Activated B cell treated with CpG ODN at 0.5 μM for 24 hours (primary cell): ENCODE results near the gene ZNF668. TPM values are rescaled to one million over a fixed set of nuclear protein-coding genes. Genes with fewer than 3 reads are reported as not detected.

Experiments used
- ATAC-seq: fragments of 200-7000 bp; cut with Tn5 transposase; one replicate; pipeline ENCODE4 v1.10.0; 2021; ENCODE audit warnings: low read depth, mild to moderate bottlenecking, moderate library complexity
- CTCF ChIA-PET: fragments of 350-600 bp; sonication (Branson Sonifier 250); formaldehyde crosslinking; loops from one replicate; lab custom pipeline; 2021; ENCODE audit warnings: antibody characterized with exemption; lab: Charles Lee
- POLR2A ChIA-PET: fragments of 350-600 bp; sonication (Branson Sonifier 250); formaldehyde crosslinking; loops from one replicate; lab custom pipeline; 2021; ENCODE audit warnings: antibody characterized with exemption; lab: Charles Lee
- DNase-seq: peaks from one replicate; pipeline ENCODE4 v3.0.0; 2022
- H3K27ac Mint-ChIP-seq: one replicate; pipeline ENCODE4 v1.8.0; 2020; ENCODE audit warnings: mixed read lengths
- H3K27me3 Mint-ChIP-seq: one replicate; pipeline ENCODE4 v1.8.0; 2021; ENCODE audit warnings: mixed read lengths
- H3K36me3 Mint-ChIP-seq: one replicate; pipeline ENCODE4 v1.8.0; 2021; ENCODE audit warnings: low read depth, mixed read lengths
- H3K4me1 Mint-ChIP-seq: one replicate; pipeline ENCODE4 v1.8.0; 2021; ENCODE audit warnings: mixed read lengths
- H3K4me3 Mint-ChIP-seq: one replicate; pipeline ENCODE4 v1.8.0; 2020; ENCODE audit warnings: mild to moderate bottlenecking, mixed read lengths
- H3K9me3 Mint-ChIP-seq: one replicate; pipeline ENCODE4 v1.8.0; 2020; ENCODE audit warnings: mixed read lengths
- CTCF ChIP-seq: fragments of 200-600 bp; IDR thresholded peaks from one replicate; pipeline ENCODE4 v1.8.0; 2022; ENCODE audit warnings: antibody characterized with exemption, mild to moderate bottlenecking
- intact Hi-C: fragments of 100-400 bp; cut with micrococcal nuclease; formaldehyde crosslinking; loops from one replicate; pipeline ENCODE4 v1.15.1; 2024
- total RNA-seq: library from RNA; stranded (reverse); gene quantifications from 2 replicates; pipeline ENCODE4 v1.2.3, GENCODE V29; 2022

The ZNF668 gene
- total RNA-seq, 1 donor from 2014 or later: 10.1 TPM

DNA sequence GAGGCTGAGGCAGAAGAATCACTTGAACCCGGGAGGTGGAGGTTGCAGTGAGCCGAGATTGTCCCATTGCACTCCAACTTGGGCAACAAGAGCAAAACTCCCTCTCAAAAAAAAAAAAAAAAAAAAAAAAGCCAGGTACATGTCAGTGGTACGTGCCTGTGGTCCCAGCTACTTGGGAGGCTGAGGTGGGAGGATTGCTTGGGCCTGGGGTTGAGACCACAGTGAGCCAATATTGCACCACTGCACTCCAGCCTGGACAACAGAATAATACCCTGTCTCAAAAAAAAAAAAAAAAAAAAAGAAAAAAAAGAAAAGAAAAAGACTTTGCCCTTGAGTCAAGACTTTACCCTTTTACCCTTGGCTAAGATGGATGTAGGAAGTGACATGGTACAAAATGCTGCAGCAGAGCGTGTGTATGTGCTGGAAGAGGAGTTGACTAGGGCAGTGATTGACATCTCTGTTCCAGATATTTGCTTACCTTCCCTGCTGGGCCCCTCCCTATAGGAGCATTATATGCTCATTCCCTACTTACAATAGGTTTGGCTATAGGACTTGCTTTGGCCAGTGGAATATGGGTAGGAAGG lies 30.1 kb downstream of the ZNF668 start:
- no peak for TF ChIP-seq CTCF
- DNase-seq (no peak), ATAC-seq (no peak)
- ChIA-PET POLR2A (interaction anchor here (0.7 kb wide), 2 partner anchors 21 to 295 kb away, joined by 4 to 5 read pairs; no protein-coding TSS in a partner anchor), CTCF (no interaction called here)
- H3K4me1 Mint-ChIP-seq: no peaks in the 10 kb centered on the region
- H3K4me3 Mint-ChIP-seq: no peak overlapping the region
- H3K27ac Mint-ChIP-seq: no peak overlapping the region
- intact Hi-C loops: no loop called here
- H3K9me3 Mint-ChIP-seq: no peaks in the 10 kb centered on the region
- peaks cover 32% of the 10 kb centered on the region for H3K36me3 Mint-ChIP-seq
- H3K27me3 Mint-ChIP-seq: no peaks in the 10 kb centered on the region

- H3K27ac Mint-ChIP-seq: no peak overlapping the region
- H3K27me3 Mint-ChIP-seq: no peaks in the 10 kb centered on the region
- intact Hi-C loops: no loop called here
- H3K4me3 Mint-ChIP-seq: no peak overlapping the region
- H3K36me3 Mint-ChIP-seq: peaks cover 38% of the 10 kb centered on the region
- ATAC-seq: no peak
- H3K4me1 Mint-ChIP-seq: no peaks in the 10 kb centered on the region
- H3K9me3 Mint-ChIP-seq: no peaks in the 10 kb centered on the region
- POLR2A ChIA-PET: interaction anchor here (0.7 kb wide), 2 partner anchors 22 to 294 kb away, joined by 4 to 5 read pairs; no protein-coding TSS in a partner anchor
- no peak for DNase-seq
- CTCF ChIA-PET: no interaction called here
- TF ChIP-seq CTCF: no peak
Observed at GRCh38 chr16:31043352-31043751, 30.7 kb downstream of the ZNF668 start.

DNA sequence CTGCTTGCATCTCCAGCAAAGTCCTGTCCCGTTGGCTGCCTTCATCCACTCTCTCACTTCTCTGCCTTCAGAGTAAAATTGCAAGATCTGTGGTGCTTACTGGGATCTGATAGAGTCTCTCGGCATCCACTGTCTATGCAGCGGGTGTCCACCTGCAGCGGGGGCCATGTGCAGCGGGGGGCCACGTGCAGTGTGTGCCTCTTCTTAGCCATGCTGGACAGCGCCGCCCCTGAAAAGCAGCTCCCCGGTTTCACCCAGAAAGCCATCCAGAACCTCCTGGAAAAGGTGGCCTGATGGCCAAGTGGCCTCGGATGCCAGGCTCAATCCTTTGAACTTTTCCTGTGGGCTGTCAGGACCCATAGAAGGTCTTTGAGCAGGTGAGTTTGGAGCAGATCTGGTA lies 31.2 kb downstream of the ZNF668 start:
- Mint-ChIP-seq H3K36me3 (peaks cover 43% of the 10 kb centered on the region), H3K4me3 (no peak overlapping the region), H3K27ac (no peak overlapping the region), H3K9me3 (no peaks in the 10 kb centered on the region), H3K4me1 (no peaks in the 10 kb centered on the region), H3K27me3 (no peaks in the 10 kb centered on the region)
- POLR2A ChIA-PET: no interaction called here
- no peak for DNase-seq
- no peak for ATAC-seq
- CTCF ChIA-PET: no interaction called here
- no peak for TF ChIP-seq CTCF
- intact Hi-C loops: no loop called here

DNA sequence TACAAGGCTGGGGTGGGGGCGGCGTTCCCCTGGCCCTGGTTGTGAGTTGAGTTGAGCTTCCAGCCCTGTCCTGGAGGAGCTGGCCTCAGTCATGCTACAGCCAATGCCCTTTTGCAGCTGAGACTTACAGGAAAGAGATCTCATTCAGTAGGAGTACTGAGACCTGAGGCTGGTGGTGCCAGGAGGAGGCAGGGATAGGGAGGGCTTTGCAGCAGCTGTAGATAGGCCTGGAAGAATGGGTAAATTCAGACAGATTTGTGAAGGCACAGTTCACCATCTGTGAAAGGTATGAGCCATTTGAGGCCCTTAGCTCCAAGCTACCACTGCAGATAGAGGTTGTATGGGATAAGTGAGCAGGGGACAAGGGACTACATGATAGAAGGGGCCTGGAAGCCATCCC lies 35.0 kb downstream of the ZNF668 start:
- Mint-ChIP-seq H3K4me3 (no peak overlapping the region), H3K9me3 (no peaks in the 10 kb centered on the region), H3K27me3 (no peaks in the 10 kb centered on the region), H3K27ac (no peak overlapping the region), H3K36me3 (peaks cover 68% of the 10 kb centered on the region), H3K4me1 (peaks cover 10% of the 10 kb centered on the region)
- ChIA-PET CTCF (no interaction called here), POLR2A (no interaction called here)
- no peak for TF ChIP-seq CTCF
- intact Hi-C loops: no loop called here
- ATAC-seq (no peak), DNase-seq (no peak)

GRCh38 chr16:31036691-31037090 lies 37.3 kb downstream of the ZNF668 start:
- no peaks in the 10 kb centered on the region for H3K27me3 Mint-ChIP-seq
- intact Hi-C loops: no loop called here
- H3K9me3 Mint-ChIP-seq: no peaks in the 10 kb centered on the region
- peaks cover 68% of the 10 kb centered on the region for H3K36me3 Mint-ChIP-seq
- POLR2A ChIA-PET: interaction anchor here (1.4 kb wide), 1 partner anchor 37 kb away, joined by 6 read pairs; the partner anchor contains the start of genes ZNF646 and ZNF668
- ATAC-seq: no peak
- TF ChIP-seq CTCF: no peak
- no peak for DNase-seq
- H3K4me3 Mint-ChIP-seq: no peak overlapping the region
- no peak overlapping the region for H3K27ac Mint-ChIP-seq
- CTCF ChIA-PET: no interaction called here
- H3K4me1 Mint-ChIP-seq: peaks cover 17% of the 10 kb centered on the region
